Measurements from ENCODE around the gene EGFR.

- TF ChIP-seq, protein P1, sequence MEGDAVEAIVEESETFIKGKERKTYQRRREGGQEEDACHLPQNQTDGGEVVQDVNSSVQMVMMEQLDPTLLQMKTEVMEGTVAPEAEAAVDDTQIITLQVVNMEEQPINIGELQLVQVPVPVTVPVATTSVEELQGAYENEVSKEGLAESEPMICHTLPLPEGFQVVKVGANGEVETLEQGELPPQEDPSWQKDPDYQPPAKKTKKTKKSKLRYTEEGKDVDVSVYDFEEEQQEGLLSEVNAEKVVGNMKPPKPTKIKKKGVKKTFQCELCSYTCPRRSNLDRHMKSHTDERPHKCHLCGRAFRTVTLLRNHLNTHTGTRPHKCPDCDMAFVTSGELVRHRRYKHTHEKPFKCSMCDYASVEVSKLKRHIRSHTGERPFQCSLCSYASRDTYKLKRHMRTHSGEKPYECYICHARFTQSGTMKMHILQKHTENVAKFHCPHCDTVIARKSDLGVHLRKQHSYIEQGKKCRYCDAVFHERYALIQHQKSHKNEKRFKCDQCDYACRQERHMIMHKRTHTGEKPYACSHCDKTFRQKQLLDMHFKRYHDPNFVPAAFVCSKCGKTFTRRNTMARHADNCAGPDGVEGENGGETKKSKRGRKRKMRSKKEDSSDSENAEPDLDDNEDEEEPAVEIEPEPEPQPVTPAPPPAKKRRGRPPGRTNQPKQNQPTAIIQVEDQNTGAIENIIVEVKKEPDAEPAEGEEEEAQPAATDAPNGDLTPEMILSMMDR (IDR thresholded peaks at IDR 0.05), result no peak
- TF ChIP-seq POLR2A (IDR thresholded peaks at IDR 0.05), result no peak
Measured at GRCh38 chr7:54996391-54996790, 22.4 kb upstream of the EGFR start.

All from sigmoid colon (tissue), 3 donors.